Measurements from ENCODE around the gene TLE3.

TLE3 gene

GRCh38 chr15:70058642-70059360 lies 38.9 kb downstream of the TLE3 start:
- peaks cover 6% of the 10 kb centered on the region; the same call in 1 of the 2 replicates for H4K20me1 ChIP-seq
- H3K36me3 ChIP-seq: no peaks in the 10 kb centered on the region
- peaks cover 17% of the 10 kb centered on the region; the same call in 1 of the 2 replicates for H3K4me1 ChIP-seq
- H3K4me2 ChIP-seq: no peak overlapping the region
- H3K4me3 ChIP-seq: no peak overlapping the region
- TF ChIP-seq Cebpa-rat (IDR thresholded peaks at IDR 0.05): no peak
- H3K27me3 ChIP-seq: peaks cover 31% of the 10 kb centered on the region
- H3K27ac ChIP-seq: no peak overlapping the region
- H3K9ac ChIP-seq: no peak overlapping the region
- no peaks in the 10 kb centered on the region for H3K9me3 ChIP-seq

DNA sequence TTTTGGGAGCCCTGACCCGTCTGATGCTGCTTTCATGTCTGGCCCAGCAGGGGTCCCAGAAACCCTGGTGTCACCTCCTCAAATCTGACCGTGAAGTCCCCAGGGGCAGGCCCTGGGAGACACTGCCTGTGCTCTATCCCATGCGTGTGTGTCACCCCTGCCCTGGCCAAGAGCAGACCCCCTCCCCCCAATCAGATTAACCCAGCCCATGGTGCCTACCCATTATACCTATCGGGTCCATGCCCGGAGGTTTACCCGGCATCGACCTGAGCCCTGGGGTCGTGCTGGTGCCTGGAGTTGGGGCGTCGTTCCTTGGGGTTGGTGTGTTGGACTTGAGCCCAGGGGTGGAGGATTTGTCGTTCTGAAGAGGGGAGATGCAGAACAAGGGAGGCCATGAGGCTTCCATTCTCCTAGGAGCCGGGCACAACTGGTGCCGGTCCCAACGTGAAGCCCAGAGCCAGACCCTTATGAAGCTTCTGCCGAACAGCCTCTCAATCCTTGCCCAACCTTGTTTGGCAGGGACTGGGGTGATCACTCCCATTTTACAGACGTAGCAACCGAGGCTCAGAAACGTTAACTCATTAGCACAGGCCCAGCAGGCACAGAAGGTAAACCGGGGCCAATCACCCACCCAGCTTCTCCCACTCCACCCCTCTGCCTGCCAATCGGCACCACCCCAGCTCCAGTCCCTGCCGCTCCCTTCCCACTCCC lies 39.6 kb downstream of the TLE3 start:
- Histone ChIP-seq H3K4me3 (no peak overlapping the region), H3K4me2 (no peak overlapping the region), H4K20me1 (peaks cover 6% of the 10 kb centered on the region; the same call in 1 of the 2 replicates), H3K9ac (no peak overlapping the region), H3K9me3 (no peaks in the 10 kb centered on the region), H3K4me1 (peaks cover 17% of the 10 kb centered on the region; the same call in 1 of the 2 replicates), H3K27me3 (peaks cover 31% of the 10 kb centered on the region), H3K36me3 (no peaks in the 10 kb centered on the region), H3K27ac (no peak overlapping the region)
- no peak for TF ChIP-seq Cebpa-rat (IDR thresholded peaks at IDR 0.05)

DNA sequence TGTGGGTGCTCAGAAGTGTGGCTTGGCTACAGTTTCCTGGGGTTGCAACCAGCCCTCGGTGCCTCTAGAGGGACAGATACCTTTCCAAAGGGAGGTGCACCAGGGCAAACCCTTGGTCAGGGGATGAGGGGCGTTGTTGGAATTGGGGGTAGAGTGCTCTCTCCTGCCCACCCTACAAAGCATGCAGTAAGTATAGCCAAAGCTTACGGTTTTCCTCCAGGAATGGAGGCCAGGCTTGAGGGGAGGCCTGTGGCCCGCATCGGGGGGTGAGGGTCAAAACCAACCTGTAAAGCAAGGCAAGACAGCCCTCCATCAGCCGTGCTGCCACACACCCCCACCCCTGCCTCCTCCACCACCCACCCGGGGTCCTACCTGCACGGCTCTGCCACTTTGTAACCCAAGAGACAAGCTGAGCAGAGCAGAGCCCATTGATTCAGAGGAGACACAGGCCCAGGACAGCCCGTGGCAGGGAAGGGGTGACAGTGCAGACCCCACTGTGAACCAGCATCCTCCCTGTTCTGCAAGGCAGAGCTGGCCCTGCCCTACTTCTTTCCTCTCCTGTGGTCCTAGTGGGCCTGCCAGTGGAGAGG lies 41.5 kb downstream of the TLE3 start:
- H3K27me3 ChIP-seq: peaks cover 17% of the 10 kb centered on the region
- H3K9ac ChIP-seq: no peak overlapping the region
- no peak for TF ChIP-seq Cebpa-rat (IDR thresholded peaks at IDR 0.05)
- H3K9me3 ChIP-seq: no peaks in the 10 kb centered on the region
- no peak overlapping the region for H3K27ac ChIP-seq
- H3K4me2 ChIP-seq: no peak overlapping the region
- no peaks in the 10 kb centered on the region; the same call in 1 of the 2 replicates for H4K20me1 ChIP-seq
- 0 out of 2 replicates have a peak, but pooled peaks cover 5% of the 10 kb centered on the region for H3K4me1 ChIP-seq
- H3K4me3 ChIP-seq: no peak overlapping the region
- H3K36me3 ChIP-seq: no peaks in the 10 kb centered on the region

- no peak for TF ChIP-seq Cebpa-rat (IDR thresholded peaks at IDR 0.05)
- Histone ChIP-seq H3K4me1 (0 out of 2 replicates have a peak, but pooled peaks cover 4% of the 10 kb centered on the region), H3K27ac (no peak overlapping the region), H3K27me3 (peaks cover 12% of the 10 kb centered on the region; the same call in 1 of the 2 replicates), H3K9ac (no peak overlapping the region), H3K4me2 (no peak overlapping the region), H3K4me3 (no peak overlapping the region), H4K20me1 (no peaks in the 10 kb centered on the region; the same call in 1 of the 2 replicates), H3K9me3 (no peaks in the 10 kb centered on the region), H3K36me3 (no peaks in the 10 kb centered on the region)
Observed at GRCh38 chr15:70055601-70056051, 42.1 kb downstream of the TLE3 start.

- H3K4me2 ChIP-seq: no peak overlapping the region
- H3K9me3 ChIP-seq: no peaks in the 10 kb centered on the region
- H3K9ac ChIP-seq: no peak overlapping the region
- no peaks in the 10 kb centered on the region for H3K36me3 ChIP-seq
- H4K20me1 ChIP-seq: no peaks in the 10 kb centered on the region; the same call in 1 of the 2 replicates
- no peak for TF ChIP-seq Cebpa-rat (IDR thresholded peaks at IDR 0.05)
- peaks cover 5% of the 10 kb centered on the region; the same call in 1 of the 2 replicates for H3K27me3 ChIP-seq
- no peak overlapping the region for H3K4me3 ChIP-seq
- H3K4me1 ChIP-seq: no peaks in the 10 kb centered on the region
- no peak overlapping the region for H3K27ac ChIP-seq
Observed at GRCh38 chr15:70054884-70055387, 42.8 kb downstream of the TLE3 start.

GRCh38 chr15:70054366-70054765 lies 43.4 kb downstream of the TLE3 start:
- H3K27ac ChIP-seq: no peak overlapping the region
- no peak overlapping the region for H3K4me2 ChIP-seq
- no peaks in the 10 kb centered on the region; the same call in 1 of the 2 replicates for H4K20me1 ChIP-seq
- H3K4me3 ChIP-seq: no peak overlapping the region
- no peak overlapping the region for H3K9ac ChIP-seq
- H3K36me3 ChIP-seq: no peaks in the 10 kb centered on the region
- no peak for TF ChIP-seq Cebpa-rat (IDR thresholded peaks at IDR 0.05)
- H3K4me1 ChIP-seq: no peaks in the 10 kb centered on the region
- H3K27me3 ChIP-seq: no peaks in the 10 kb centered on the region
- H3K9me3 ChIP-seq: no peaks in the 10 kb centered on the region

DNA sequence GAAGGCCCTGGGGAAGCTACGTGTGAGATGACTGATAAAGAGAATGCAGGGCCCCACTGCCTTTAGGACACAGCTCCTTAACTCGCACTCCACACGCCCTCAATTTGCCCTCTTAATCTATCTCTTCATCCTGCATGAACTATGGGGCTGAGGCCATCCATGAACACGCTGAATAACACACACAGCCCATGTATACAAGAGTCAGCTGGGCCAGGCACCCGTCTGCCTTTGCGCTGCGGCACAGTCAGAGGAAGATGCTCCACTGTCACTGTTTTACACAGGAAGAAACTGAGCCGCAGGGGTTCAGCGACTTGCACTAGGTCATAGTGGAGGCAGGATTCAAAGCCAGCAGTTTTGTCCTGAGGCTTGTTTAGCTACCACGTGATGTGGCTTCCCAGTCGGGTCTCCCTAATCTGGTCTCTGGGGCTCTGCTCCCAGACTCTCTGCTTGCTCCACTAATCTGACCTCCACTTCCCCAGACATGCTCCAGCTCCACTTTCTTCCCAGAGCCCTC lies 43.9 kb downstream of the TLE3 start:
- Histone ChIP-seq H3K4me1 (no peaks in the 10 kb centered on the region), H3K36me3 (no peaks in the 10 kb centered on the region), H3K9me3 (no peaks in the 10 kb centered on the region), H4K20me1 (no peaks in the 10 kb centered on the region; the same call in 1 of the 2 replicates), H3K4me2 (no peak overlapping the region), H3K27me3 (no peaks in the 10 kb centered on the region), H3K27ac (no peak overlapping the region), H3K9ac (no peak overlapping the region), H3K4me3 (no peak overlapping the region)
- no peak for TF ChIP-seq Cebpa-rat (IDR thresholded peaks at IDR 0.05)

GRCh38 chr15:70053001-70053715 lies 44.6 kb downstream of the TLE3 start:
- TF ChIP-seq Cebpa-rat (IDR thresholded peaks at IDR 0.05): no peak
- no peaks in the 10 kb centered on the region; the same call in 1 of the 2 replicates for H4K20me1 ChIP-seq

More at GRCh38 chr15:70053001-70053715, 44.6 kb downstream of the TLE3 start:
- no peaks in the 10 kb centered on the region for H3K9me3 ChIP-seq
- no peak overlapping the region for H3K4me3 ChIP-seq
- no peak overlapping the region for H3K4me2 ChIP-seq
- no peaks in the 10 kb centered on the region for H3K4me1 ChIP-seq
- no peak overlapping the region for H3K9ac ChIP-seq
- H3K27me3 ChIP-seq: no peaks in the 10 kb centered on the region
- no peak overlapping the region for H3K27ac ChIP-seq
- H3K36me3 ChIP-seq: no peaks in the 10 kb centered on the region

Data from BLaER1 (cell line).